Erythroblast (primary cell): ENCODE measurements around the gene NCR1.
"Not testable (repeated sequence)": the region's sequence is repeated elsewhere in the genome, so short reads cannot be mapped to it uniquely, and the experiment has no call there.

Experiments
- DNase-seq, 2 experiments: peaks; one replicate each; lab custom pipeline; 2025; lab: John Stamatoyannopoulos, UW
- GATA1 ChIP-seq: IDR thresholded peaks from 2 replicates; pipeline ENCODE4 v1.6.1; 2011; ENCODE audit warnings: low read depth, mild to moderate bottlenecking, control low read depth, low read length, moderate library complexity
- POLR2A ChIP-seq: IDR thresholded peaks from 2 replicates; pipeline ENCODE4 v1.6.1; 2011; ENCODE audit warnings: mild to moderate bottlenecking, low read length

NCR1 gene

GRCh38 chr19:54896036-54896435 lies 9.9 kb upstream of the NCR1 start:
- TF ChIP-seq GATA1 = no peak
- TF ChIP-seq POLR2A = no peak
- no peak for DNase-seq

GRCh38 chr19:54898685-54899084 lies 7.3 kb upstream of the NCR1 start:
- DNase-seq = not testable (repeated sequence)

- DNase-seq = not testable (repeated sequence)
Observed at GRCh38 chr19:54899646-54900045, 6.3 kb upstream of the NCR1 start.

GRCh38 chr19:54901153-54901552 lies 4.8 kb upstream of the NCR1 start:
- not testable (repeated sequence) for DNase-seq

GRCh38 chr19:54902061-54902460 lies 3.9 kb upstream of the NCR1 start:
- TF ChIP-seq GATA1 (no peak), POLR2A (no peak)
- DNase-seq = no peak

DNA sequence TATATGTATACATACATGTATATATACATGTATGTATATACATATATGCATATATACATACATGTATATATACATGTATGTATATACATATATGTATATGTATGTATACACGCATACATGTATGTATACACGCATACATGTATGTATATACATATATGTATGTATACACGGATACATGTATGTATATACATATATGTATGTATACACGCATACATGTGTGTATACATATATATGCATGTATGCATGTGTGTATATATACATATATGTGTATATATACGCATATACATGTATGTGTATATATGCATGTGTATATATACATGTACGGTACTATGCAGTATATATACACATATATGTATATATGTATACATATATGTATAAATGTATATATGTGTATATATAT lies 2.6 kb upstream of the NCR1 start:
- DNase-seq = no peak
- TF ChIP-seq POLR2A = no peak
- TF ChIP-seq GATA1 = no peak

DNA sequence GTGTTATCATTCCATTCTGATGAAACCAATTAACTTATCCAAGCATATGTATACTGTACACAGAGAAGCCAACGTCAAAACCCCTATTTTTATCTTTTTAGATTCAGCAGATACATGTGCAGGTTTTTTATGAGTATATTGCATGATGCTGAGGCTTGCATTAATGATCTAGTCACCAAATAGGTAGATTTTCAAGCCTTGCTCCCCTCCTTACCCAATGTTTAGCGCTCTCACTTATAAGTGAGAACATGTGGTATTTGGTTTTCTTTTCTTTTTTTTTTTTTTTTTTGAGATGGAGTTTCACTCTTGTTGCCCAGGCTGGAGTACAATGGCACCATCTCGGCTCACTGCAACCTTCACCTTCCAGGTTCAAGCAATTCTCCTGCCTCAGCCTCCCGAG lies 1.7 kb upstream of the NCR1 start:
- not testable (repeated sequence) for DNase-seq

GRCh38 chr19:54905421-54905802 lies 536 bp upstream of the NCR1 start:
- DNase-seq = no peak
- TF ChIP-seq GATA1 = no peak
- TF ChIP-seq POLR2A = no peak

- no peak for TF ChIP-seq POLR2A
- no peak for DNase-seq
Observed at GRCh38 chr19:54906819-54907218, 871 bp downstream of the NCR1 start.

DNA sequence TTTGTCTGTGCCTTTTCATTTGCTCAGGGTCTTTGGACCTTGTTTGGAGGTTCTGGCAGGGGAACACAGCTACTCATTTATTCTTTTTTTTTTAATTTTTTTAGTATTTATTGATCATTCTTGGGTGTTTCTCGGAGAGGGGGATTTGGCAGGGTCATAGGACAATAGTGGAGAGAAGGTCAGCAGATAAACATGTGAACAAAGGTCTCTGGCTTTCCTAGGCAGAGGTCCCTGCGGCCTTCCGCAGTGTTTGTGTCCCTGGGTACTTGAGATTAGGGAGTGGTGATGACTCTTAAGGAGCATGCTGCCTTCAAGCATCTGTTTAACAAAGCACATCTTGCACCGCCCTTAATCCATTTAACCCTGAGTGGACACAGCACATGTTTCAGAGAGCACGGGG lies 2.0 kb downstream of the NCR1 start:
- not testable (repeated sequence) for DNase-seq

DNA sequence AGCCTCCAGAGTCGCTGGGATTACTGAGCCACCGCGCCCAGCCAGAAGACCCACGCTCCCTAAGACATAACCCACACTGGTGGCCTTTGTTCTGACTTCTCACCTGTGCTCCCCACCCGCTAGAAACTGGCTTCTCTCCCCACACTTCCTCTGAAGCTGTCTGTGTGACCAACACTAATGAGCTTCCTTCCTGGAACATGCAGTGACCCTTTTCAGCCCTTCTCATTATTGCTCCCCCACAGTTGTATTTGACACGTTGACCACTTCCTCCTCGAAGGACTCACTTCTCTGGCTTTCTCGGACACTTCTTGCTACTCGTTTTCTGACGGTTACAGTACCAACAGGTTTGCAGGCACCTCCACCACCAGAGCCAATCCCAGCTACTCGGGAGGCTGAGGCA lies 10.9 kb downstream of the NCR1 start:
- TF ChIP-seq GATA1 = no peak
- TF ChIP-seq POLR2A = no peak
- no peak for DNase-seq

DNA sequence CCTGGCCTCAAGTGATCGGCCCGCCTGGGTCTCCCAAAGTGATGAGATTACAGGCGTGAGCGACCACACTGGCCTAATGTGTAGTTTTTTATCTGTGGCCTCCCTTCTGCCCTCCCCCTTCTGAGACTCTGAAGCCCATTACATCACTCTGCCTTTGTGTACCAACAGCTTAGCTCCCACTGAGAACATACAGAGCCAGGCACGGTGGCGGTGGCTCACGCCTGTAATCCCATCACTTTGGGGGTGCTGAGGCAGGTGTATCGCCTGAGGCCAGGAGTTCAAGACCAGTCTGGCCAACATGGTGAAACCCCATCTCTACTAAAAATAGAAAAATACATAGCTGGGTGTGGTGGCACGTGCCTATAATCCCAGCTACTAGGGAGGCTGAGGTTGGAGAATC lies 12.6 kb downstream of the NCR1 start:
- DNase-seq = no peak
- TF ChIP-seq POLR2A (no peak), GATA1 (no peak)

DNA sequence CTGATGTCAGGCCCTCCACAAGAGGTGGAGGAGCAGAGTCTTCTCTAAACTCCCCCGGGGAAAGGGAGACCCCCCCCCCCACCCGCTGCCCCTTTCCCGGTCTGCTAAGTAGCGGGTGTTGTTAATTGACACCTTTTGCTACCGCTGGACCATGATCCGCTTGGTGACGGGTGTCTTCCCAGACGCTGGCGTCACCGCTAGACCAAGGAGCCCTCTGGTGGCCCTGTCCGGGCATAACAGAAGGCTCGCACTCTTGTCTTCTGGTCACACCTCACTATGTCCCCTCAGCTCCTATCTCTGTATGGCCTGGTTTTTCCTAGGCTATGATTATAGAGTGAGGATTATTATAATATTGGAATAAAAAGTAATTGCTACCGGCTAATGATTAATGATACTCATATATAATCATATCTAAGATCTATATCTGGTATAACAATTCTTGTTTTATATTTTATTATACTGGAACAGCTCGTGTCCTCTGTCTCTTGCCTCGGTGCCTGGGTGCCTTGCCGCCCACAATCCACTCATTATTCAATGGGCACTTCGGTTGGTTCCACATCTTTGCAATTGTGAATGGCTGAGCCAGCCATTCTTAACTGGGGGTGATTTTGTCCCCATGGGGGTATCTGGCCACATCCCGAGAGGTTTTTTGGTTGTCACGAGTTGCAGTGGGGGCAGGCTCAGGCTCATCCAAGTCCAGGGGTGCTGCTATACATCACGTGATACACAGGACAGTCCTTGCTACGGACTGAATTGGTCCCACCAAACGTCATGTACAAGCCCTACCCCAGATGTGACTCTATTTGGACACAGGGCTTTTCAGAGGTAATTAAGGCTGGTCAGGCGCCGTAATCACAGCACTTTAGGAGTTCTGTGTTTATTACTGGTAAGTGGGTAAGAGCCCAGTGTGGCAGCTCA lies 14.0 kb downstream of the NCR1 start:
- not testable (repeated sequence) for DNase-seq

DNA sequence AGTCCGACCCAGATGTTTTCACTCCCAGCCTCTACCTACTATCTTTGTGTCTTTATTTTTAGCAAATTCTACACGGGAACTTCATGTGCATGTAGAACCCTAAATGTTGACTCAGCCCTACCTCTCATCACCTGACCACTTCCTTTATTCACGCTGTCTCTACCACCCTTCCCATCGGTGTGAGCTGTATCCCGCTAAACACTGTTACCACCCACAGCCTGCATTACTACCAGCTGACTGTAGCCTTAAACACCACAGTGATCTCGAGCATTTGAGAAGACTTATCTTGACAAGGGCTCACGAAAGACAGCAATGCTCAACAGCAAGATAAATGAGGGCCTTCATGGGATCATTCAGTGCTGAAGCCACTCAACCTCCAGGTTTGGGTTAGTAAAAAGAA lies 15.1 kb downstream of the NCR1 start:
- TF ChIP-seq GATA1 = no peak
- no peak for TF ChIP-seq POLR2A
- no peak for DNase-seq

GRCh38 chr19:54923276-54923675 lies 17.3 kb downstream of the NCR1 start:
- no peak for DNase-seq
- no peak for TF ChIP-seq GATA1
- TF ChIP-seq POLR2A = no peak

DNA sequence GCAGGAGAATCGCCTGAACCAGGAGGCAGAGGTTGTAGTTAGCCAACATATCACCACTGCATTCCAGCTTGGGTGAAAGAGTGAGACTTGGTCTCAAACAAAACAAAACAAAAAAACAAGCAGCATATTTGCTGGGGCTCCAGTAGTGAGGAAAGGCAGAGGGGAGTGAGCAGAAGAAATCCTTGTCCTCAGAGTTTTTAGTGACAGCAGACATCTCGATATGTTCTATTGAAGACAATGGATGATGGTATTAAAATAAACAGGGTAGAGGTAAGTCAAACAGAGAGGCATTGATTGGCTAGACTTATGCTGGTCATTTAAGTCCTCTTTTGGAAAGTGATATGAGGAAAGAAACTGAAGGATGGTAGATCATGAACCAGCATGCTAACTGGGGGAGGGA lies 22.4 kb downstream of the NCR1 start:
- DNase-seq = peak; percentile 12 to 13
- TF ChIP-seq POLR2A (no peak), GATA1 (no peak)
